Nephron progenitor cell (in vitro differentiated cells): ENCODE data around the gene TASOR.
A peak's percentile ranks its signal among the peaks of the same experiment; 100 is the strongest.

Experiments used
- DNase-seq: peaks from one replicate; pipeline ENCODE4 v3.0.0; 2021
- H3K27ac Mint-ChIP-seq: 2 replicates; pipeline ENCODE4 v1.8.0; 2021; ENCODE audit warnings: mild to moderate bottlenecking, moderate library complexity, mixed read lengths
- H3K27me3 Mint-ChIP-seq: 2 replicates; pipeline ENCODE4 v1.8.0; 2021; ENCODE audit warnings: mild to moderate bottlenecking, low read depth, mixed read lengths; ENCODE audit not compliant: poor library complexity
- H3K36me3 Mint-ChIP-seq: 2 replicates; pipeline ENCODE4 v1.8.0; 2021; ENCODE audit warnings: low read depth, mixed read lengths
- H3K4me1 Mint-ChIP-seq: 2 replicates; pipeline ENCODE4 v1.8.0; 2021; ENCODE audit warnings: mixed read lengths
- H3K4me3 Mint-ChIP-seq: 2 replicates; pipeline ENCODE4 v1.8.0; 2021; ENCODE audit warnings: mild to moderate bottlenecking, moderate library complexity, mixed read lengths
- H3K9me3 Mint-ChIP-seq: 2 replicates; pipeline ENCODE4 v1.8.0; 2021; ENCODE audit warnings: mild to moderate bottlenecking, moderate library complexity, mixed read lengths
- CTCF ChIP-seq: fragments of 200-600 bp; sonication (generic); IDR thresholded peaks from 2 replicates; pipeline ENCODE4 v1.5.0; 2021; ENCODE audit warnings: antibody characterized with exemption

TASOR gene

DNA sequence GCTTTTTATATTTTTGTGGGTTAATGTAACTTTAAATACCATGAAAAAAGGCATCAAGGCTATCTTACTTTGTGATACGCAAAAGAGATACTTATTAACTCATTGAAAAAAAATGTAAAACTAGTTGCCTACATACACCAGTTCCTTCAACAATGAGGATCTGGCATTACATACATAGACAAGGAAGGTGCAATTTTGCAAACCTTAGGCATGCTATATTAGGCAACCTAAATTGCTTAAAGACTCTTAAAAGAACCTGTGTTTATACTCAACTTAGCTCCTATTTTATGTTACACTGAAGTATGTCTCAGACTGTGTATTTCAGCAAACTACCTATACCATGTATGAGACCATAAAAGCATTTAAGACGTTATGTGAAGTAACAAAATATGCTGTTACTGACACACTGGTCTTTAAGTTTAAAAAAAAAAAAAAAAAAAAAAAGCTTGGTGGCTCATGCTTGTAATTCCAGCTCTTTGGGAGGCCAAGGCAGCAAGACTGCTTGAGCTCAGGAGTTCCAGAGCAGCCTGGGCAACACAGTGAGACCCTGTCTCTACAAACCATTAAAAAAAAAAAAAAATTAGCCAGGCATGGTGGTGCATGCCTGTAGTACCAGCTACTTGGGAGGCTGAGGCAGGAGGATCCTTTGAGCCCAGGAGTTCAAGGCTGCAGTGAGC, 9.1 kb downstream of the TASOR start:
- peaks cover 14% of the 10 kb centered on the region for H3K9me3 Mint-ChIP-seq
- peaks cover 72% of the 10 kb centered on the region for H3K36me3 Mint-ChIP-seq
- H3K4me3 Mint-ChIP-seq: no peak overlapping the region
- no peak for TF ChIP-seq CTCF
- peaks cover 4% of the 10 kb centered on the region for H3K4me1 Mint-ChIP-seq
- no peaks in the 10 kb centered on the region for H3K27me3 Mint-ChIP-seq
- no peak for DNase-seq
- H3K27ac Mint-ChIP-seq: no peak overlapping the region

GRCh38 chr3:56667973-56668579, 15.0 kb downstream of the TASOR start:
- Mint-ChIP-seq H3K36me3 (peaks cover 86% of the 10 kb centered on the region), H3K4me1 (no peaks in the 10 kb centered on the region), H3K4me3 (no peak overlapping the region), H3K27ac (no peak overlapping the region), H3K27me3 (no peaks in the 10 kb centered on the region), H3K9me3 (no peaks in the 10 kb centered on the region)
- no peak for TF ChIP-seq CTCF
- no peak for DNase-seq

GRCh38 chr3:56664823-56665222, 18.2 kb downstream of the TASOR start:
- no peaks in the 10 kb centered on the region for H3K4me1 Mint-ChIP-seq
- no peak for TF ChIP-seq CTCF
- no peaks in the 10 kb centered on the region for H3K27me3 Mint-ChIP-seq
- no peak for DNase-seq
- H3K4me3 Mint-ChIP-seq: no peak overlapping the region
- H3K27ac Mint-ChIP-seq: no peak overlapping the region
- peaks cover 79% of the 10 kb centered on the region for H3K36me3 Mint-ChIP-seq
- no peaks in the 10 kb centered on the region for H3K9me3 Mint-ChIP-seq

DNA sequence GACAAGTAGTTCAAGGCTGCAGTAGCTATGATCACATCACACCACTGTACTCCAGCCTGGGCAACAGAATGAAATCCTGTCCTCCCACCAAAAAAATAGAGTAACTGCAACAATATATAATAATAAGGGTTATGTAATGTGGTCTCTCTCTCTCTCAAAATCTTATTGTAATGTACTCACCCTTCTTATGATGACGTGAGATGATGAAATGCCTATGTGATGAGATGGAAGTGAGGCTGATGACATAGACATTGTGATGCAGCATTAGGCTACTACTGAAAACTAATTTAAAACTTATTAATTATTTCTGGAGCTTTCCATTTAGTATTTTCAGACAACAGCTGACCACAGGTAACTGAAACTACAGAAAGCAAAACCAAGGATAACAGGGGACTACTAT, 27.4 kb downstream of the TASOR start:
- H3K27me3 Mint-ChIP-seq: no peaks in the 10 kb centered on the region
- no peaks in the 10 kb centered on the region for H3K4me1 Mint-ChIP-seq
- no peak overlapping the region for H3K4me3 Mint-ChIP-seq
- no peak for DNase-seq
- H3K27ac Mint-ChIP-seq: no peak overlapping the region
- TF ChIP-seq CTCF: no peak
- H3K9me3 Mint-ChIP-seq: peaks cover 17% of the 10 kb centered on the region
- peaks cover 95% of the 10 kb centered on the region for H3K36me3 Mint-ChIP-seq

DNA sequence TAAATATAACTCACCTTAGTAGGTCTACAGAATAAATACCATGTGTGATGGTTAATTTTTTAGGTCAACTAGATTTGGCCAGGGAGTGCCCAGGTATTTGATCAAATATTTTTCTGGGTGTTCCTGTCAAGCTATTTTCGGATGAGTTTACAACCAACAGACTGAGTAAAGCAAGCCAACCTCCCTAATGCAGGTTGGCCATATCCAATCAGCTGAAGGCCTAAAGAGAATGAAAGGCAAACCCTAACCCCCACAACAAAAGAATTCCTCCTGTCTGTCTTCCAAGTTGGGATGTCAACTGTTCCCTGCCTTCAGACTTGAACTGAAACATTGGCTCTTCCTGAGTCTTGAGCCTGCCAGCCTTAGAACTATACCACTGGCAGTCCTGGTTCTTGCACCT, 28.6 kb downstream of the TASOR start:
- no peak for TF ChIP-seq CTCF
- H3K4me3 Mint-ChIP-seq: no peak overlapping the region
- peak overlapping the region; percentile 61 for H3K27ac Mint-ChIP-seq
- H3K36me3 Mint-ChIP-seq: peaks cover 90% of the 10 kb centered on the region
- H3K27me3 Mint-ChIP-seq: no peaks in the 10 kb centered on the region
- H3K4me1 Mint-ChIP-seq: peaks cover 8% of the 10 kb centered on the region
- peaks cover 17% of the 10 kb centered on the region for H3K9me3 Mint-ChIP-seq
- DNase-seq: no peak

GRCh38 chr3:56645407-56645806, 37.7 kb downstream of the TASOR start:
- TF ChIP-seq CTCF: no peak
- no peak for DNase-seq
- Mint-ChIP-seq H3K9me3 (no peaks in the 10 kb centered on the region), H3K36me3 (peaks cover 77% of the 10 kb centered on the region), H3K4me3 (no peak overlapping the region), H3K27ac (no peak overlapping the region), H3K4me1 (peaks cover 10% of the 10 kb centered on the region), H3K27me3 (no peaks in the 10 kb centered on the region)
